ENCODE measurements around the gene P2RX1.

P2RX1 gene

DNA sequence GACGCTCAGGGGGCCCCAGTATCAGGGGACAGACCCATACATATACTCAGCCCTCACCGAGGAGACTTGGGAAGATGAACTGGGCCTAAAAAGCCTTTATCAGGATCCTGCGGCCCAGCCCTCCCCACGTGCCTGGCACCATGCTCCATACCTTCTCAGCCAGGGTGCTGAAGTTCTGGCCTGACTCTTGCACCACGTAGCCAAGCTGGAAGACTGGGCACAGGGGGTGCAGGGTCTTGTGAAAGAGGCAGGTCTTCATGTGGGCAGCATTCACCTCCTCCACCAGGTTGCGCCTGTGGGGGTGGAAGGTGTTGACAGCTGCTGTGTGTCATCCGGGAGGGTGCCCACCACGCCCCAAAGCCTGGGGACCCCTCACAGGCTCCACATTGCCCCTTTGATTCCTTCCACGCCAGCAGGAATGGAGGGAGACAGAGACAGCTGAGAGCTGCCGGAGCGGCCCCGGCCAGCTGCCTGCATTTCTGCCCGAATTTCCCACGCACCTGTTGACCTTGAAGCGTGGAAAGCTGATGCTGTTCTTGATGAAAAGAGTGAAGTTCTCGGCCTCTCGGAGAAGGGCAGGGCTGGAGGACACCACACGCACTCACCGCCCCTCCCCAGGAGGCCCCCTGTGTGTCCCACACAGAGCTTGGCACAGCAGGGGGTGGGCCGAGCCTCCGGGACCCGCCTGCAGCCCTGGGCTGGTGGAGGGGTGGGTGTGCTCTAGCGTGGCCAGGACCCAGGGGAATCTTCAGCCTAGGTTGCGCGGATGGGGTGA is 13.0 kb downstream of the P2RX1 start:
- DNase-seq = no peak

DNA sequence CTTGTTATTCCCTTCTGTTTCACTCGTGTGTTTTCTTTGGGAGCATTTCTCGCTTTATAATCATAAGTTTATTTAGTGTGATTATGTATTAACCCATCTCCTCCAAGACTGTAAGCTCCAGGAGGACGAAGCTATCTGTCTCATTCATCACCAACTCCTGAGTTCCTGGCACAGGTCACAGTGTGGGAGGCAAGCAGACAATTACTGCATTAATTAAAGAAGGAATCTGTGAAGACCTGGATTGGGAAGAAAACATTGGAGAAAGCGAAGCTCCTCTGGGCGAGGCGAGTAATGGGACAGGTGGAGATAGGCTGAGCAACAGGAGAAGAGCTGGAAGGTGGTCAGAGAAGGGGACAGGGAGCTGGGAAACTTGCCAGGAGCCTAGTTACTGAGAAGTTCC is 15.6 kb downstream of the P2RX1 start:
- DNase-seq = no peak

DNA sequence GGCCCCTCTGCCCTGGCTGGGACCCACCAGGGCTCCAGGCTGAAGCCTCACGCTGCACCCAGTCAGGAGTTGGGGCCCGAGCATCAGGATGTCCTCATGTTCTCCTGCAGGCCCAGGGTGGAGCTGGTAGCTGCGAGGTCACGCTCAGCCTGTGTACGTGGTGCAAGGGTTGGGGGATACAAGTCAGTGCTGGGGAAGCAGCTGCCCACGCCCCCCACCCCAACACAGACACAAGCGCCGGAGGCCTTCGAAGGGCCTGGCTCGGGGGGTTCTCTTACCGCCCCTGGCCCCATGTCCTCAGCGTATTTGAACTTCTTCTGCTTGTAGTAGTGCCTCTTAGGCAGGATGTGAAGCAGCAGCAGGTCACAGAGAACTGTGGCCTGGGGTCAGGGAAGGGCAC is 18.5 kb downstream of the P2RX1 start:
- DNase-seq = no peak

DNA sequence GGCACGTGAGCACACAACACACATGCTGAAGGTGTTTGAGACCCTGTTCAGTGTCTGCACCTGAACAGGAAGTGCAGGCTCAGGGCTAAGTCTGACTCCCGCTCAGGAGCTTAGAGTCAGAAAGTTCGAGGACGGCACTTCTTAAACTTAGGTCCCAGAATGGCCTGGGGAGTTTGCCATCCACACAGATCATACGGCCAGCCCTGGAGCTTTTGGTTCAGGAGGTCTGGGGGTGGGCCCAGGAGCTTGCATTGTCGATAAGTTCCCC is 19.4 kb downstream of the P2RX1 start:
- DNase-seq = no peak

DNA sequence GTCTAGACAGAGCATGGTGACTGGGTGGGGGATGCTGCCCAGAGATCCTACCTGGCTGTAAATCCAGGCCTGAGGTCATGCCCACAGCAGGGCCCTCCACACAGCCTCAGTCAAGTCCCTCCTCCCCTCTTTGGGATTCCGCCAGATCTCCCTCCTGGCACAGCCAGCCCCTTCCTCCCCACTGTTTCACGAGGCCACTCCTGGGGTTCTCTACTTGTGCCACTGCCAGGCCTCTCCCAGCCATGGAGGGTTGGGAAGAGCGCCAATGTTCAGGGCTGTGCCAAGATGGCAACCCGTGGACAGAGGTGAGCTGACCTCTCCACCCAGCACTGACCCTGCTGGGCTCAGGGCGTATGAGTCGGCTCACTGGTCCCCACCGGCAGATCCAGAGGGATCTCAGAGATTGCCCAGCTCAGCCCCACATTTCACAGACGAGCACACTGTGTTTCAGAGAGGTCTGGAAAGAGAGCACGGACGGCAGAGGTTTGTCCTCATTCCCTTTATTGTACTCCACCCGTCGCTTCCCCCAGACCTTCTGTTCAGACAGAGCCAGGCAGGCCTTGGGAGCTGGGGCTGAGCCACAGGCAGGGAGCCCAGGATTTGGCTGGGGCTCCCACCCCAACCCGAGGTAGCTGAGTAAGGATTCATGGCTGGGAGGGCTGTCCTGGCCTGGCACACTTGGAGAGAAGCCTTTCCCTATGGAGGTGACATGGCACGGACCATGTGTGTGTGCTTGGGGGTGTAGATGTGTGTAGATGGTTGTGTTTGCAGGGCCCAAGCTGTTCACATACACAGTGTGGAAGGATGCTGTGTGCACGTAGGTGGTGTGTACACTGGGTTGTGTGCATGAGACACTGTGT is 19.9 kb downstream of the P2RX1 start:
- DNase-seq = no peak

DNA sequence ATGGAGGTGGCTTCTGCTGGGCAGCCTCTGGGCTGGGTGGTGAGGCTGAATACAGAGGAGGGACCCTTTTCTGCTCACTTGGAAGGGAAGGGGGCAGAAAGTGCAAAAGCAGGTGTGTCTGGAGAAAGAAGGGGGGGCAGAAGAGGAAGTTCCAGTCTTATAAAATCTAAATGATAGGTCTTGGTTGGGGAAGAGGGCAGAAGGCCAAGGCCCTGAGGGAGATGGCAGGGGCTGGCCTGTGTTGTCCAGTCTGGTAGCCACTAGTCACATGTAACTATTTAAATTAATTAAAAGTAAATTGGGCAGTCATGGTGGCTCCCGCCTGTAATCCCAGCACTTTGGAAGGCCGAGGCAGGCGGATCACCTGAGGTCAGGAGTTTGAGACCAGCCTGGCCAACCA is 20.9 kb downstream of the P2RX1 start:
- DNase-seq = no peak

DNA sequence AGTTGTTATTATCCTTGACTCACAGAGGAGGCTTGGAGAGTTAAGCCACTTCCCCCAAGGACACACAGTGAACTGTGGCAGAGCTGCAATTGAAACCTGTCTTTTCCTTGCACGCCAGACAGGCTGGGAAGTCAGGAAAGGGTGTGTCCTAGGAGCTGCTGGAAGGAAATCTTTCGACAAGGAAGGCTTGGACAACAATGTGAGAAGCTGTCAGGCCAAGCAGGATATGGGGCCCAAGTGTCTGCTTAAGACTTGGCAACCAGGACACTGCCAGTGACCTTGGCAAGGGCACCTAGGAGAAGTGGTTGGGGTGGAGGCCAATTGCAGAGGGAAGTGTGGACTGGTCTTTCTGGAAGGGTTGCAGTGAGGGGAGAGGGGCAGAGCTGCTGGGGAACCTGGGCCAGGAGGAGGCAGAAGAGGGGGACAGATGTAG is 21.3 kb downstream of the P2RX1 start:
- no peak for DNase-seq

DNA sequence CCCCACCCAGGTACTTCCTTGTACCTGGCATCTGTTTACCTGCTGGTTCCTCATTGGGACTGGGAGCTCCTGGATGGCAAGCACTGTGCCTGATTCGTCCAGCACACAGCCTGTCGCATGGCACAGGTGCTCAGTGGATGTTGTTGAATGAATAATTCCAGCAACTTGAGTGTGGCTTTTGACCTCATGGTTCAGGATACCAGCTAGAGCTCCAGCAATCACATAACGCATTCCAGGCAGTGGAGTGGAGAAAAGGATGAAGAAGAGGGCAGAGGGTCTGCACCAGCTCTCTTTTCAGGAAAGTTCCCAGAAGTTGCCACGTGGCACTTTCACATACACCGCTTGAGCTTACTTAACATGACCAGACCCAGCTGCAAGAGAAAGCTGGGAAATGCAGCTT is 22.1 kb downstream of the P2RX1 start:
- DNase-seq = no peak

DNA sequence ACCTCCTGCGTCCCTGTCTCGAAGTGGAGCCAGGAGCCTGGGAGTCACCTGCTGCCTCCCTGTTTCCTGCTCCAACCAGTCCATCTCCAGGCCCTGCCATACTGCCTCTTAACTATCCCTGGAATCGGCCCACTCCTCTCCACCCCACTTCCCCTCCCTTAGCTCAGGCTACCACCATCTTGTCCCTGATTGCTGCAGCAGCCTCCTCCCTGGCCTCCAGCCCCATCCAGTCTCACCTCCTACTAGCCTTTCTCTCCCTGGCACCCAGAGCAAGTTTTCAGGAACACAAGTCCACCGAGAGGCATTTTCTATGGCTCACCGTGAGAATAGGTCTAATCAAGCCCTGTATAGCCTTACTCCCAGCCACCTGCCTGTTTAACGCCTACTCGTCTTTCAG is 22.5 kb downstream of the P2RX1 start:
- DNase-seq = no peak

DNA sequence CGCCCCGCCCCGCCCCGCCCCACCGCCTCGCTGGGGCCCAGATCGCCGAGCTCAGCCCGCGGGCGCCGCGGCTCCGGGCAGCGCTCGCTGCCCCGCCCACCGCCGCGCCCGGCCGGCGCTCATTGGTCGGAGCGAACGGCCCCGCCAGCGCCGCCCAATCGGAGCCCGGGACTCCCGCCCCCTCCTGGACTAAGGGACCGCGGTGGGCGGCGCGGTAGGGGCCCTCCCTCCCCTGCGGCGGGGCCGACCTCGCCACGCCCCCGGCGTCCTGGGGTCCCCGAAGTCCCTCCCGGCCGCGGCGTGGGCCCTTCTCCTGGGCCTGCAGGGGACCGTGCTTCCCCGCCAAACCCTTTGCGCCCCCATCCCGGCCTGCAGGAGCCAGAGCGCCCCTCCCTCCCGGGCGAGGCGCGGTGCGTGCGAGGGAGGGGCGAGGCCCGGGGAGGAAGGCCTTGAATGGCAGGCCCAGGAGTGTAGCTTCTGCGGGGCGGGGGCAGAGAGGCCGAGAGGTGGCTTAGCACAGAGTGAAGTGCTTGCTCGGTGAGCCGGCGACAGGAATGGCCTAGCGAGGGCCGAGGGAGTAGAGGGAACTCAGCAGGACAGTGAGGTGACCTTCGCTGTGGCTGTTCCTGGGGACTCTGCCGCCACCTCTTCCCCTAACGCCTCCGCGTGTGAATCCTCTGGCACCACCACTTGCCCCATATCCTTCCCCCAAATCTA is 23.1 kb downstream of the P2RX1 start, which contains the start of gene CAMKK1:
Gene CAMKK1, minus strand, starts transcription at position 51 of the 717 bp plus-strand sequence. CDS start 7,366 bp downstream, outside the sequence.
- peak; percentile 99 for DNase-seq

DNA sequence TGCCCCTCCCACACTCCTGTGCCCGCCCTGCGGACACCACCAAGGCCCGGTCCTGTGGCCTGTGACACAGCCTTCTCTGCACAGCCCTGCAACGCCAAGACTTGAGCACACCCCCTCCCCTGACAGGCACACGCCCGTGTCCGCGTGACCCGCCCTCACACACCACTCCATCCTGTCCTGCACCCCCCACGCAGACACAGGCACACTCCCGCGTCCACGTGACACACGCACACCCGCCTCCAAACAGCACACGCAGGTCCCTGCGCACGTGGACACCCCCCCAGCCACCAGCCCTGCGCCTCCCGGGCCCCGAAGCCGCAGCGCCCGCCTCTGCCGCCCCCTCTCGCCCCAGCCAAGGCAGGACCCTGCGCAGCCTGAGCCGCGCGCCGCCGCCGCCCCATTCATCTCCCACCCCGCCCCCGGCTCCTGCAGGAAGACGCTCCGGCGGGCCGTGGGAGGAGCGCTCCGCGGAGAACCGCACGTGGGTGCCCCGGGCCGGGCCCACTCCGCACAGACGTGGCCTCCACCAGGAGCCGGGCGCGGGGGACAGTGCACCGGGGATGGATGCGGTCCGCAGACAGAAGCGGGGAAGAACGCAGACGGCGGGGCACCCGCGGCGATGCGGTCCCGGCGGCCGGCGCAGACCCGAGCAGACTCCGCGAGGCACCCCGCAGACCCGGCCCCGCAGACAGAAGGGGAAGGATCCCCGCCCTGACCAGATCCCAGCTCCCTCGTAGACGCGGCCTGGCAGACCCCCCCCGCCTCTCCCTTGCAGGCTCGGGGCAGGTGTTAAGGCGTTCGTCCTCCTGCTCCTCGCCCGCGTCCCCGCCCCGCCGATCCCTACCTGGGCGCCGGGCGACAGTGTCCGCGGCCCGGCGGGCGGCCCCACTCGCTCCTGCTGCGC is 23.9 kb downstream of the P2RX1 start:
- no peak for DNase-seq

DNA sequence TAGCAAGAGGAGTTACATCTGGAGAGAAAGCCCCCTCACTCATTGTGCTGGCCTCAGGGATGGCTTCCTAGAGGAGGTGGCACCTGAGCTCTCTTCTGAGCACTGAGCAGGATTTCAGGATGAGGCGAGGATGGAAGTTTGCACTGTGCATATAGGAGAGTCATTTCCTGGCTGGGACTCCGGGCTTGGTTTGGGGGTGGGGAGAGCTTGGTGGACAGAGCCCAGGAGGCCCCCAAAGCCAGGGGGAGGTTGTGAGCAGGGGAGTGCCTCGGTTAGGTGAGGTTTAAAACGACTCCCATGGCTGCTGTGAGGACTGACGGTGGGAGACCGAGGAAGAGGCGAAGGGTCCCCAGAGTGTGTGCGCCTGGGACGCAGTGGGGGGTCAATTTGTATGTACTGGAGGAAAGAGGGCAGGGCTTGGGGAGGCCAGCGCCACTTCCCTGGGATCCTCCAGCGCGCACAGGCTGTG is 24.6 kb downstream of the P2RX1 start:
- peak; percentile 69 for DNase-seq

DNA sequence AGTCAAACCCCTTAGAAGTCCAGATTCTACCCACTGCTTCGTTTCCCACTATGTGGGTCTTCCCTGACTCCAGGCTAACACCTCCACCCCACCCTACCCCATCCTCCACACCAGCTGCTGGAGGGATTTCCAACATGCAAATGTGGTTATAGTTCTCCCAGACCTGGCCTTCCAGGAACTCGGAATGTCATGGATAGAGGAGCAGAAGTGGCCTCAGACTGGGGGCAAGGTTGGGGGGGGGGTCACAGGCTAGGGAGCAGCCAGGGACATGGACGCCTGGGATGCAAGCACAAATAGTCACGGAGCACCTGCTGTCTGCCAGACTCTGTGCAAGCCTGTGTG is 25.4 kb downstream of the P2RX1 start:
- DNase-seq = no peak

DNA sequence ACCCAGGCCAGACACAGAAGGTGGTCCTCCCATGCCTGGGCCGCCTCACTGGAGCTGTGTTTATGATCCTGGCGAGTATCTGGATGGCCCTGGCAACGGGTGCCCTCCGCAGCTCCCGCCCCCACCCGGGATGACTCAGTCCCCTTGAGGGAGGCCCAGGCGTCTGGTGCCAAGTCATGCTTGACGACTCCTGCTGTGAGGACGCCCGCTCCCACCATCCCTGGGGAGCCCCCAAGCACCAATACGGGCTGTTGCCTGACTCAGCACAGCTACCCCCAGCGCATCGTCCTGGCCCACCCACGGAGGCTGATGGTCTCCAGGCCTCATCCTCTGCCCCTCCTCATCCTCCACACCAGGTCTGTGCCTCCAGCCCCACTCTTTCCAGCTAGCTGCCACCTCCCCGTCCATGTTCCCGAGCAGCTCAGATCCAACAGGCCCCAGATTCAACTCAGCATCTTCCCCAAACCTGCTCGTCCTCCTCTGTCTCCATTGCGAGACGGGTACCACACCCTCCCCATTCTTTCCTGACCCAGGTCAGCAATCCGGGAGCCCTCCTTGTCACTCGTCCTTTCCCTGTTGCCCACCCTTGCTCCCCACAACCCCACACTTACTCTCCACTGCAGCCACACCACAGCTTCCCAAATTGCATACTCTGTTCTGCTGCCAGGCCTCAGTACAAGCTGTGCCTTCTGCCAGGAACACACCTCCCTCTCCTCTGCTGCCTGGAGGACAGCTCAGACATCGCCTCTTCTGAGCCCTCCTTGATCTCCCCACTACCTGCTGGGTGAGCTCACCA is 26.0 kb downstream of the P2RX1 start:
- DNase-seq = peak; percentile 89

DNA sequence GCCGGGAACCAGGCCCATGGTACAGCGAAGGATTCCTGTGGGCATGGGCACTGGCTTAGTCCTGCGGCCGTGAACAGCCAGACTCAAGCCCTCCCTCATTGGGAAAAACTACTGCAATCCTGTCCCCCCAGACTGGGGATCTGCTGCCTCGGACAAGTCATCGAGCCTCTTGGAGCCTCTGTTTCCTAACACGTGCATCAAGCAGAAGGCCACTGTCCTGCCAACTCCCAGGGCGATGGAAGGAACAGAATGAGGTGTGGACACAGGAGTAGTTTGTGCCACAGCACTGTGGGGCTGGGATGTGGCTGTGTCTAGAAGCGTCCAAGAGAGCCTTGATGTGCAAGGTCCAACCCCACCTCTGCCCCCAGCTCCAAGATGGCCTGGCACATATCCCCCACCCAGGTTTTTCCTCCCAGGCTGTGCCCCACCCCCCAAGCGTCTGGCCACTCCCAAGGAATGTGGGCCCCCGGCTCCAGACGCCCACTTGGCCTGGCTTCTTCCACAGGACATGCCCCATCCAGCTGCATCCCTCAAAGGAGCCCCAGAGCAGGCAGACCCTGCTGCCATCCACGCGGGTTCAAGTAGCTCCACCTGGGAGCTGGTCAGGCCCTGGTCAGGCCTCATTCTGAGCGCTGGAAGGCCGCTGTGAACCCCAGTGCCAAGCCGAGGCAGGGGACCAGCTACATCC is 26.8 kb downstream of the P2RX1 start:
- no peak for DNase-seq

DNA sequence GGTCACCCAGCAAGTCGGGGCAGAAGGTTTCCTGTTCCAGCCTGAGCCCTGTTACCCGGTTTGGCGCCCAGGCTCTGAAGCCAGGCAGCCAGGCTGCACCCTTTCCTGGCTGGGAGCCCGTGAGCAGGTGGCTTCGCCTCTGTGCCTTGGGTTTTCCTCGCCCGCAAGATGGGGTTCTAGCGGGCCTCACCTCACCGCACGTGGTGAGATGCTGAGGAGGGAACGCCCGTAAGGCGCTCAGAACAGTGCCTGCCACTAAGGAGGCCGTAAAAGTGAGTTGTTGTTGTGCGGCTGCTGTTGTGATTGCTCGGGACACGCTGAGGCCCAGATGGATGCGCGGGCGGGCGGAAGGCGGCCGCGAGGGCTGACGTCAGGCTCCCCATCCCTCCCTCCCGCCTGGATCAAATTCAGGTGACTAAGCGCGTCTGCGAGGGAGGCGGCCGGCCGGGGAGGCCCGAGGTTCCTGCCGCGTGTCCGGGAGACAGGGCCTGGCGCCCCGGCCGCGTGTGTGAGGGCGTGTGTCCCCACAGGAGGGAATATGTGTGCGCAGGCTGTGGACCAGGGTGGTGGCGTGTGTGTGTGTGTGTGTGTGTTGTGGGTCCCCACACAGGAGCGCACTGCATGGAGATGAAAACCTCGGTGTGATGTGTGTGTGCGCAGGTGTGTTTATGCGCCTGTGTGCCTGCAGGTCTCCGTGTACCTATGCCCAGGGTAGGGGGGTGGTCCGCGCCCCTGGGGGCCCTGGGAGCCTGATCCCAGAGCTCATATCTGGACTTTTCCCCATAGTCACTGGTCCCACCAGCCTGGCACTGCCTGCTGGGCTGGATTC is 27.7 kb downstream of the P2RX1 start:
- peak; percentile 87 for DNase-seq

DNA sequence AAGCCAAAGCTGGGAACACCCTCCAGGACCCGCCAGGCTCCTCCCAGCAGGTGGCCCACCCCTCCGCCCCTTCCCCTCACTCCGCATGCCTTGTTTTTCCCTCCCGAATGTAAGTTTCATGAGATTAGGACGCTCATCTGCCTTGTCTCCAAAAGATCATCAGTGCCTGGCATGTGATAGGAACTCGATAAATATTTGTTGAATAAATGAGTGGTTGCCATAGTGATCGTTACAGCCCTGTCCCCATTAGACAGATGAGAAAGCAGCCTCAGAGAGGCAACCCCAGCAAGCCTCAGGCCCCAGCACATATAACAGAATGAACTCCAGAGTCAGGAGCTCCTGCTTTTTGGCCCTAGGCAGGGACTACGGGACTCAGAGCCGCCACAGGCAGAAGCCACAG is 28.5 kb downstream of the P2RX1 start:
- DNase-seq = no peak

DNA sequence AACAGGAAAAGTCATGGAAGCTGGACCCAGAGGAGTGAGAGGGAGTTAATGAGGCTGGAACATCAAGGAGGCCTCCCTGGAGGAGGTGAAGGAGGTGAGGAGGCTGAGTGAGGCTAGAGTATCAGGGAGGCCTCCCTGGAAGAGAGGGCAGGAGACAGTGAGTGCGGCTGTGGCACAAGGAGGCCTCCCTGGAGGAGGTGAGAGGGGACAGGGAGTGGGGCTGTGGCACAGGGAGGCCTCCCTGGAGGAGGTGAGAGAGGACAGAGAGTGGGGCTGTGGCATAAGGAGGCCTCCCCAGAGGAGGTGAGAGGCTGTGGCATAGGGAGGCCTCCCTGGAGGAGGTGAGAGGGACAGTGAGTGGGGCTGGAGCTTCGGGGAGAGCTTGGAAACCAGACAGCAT is 28.9 kb downstream of the P2RX1 start:
- DNase-seq = no peak

DNA sequence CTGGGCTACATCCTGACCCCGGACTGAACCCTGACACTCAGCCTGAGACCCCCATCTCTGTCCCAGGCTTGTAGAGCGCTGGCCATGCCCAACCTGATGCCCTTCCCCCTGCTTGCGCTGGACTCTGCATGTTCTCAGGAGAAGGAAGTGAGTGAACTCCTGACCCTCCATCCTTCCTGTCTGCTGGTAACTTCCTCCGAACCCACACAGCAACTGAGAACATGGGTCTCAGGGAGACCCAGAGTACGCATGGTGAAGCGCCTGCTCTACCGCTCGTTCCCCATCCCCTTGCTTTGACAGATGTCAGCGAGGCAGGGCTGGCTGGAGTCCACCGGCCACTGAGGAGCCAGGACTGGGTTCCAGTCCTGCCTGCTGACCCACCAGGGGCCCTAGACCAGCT is 29.5 kb downstream of the P2RX1 start:
- no peak for DNase-seq

DNA sequence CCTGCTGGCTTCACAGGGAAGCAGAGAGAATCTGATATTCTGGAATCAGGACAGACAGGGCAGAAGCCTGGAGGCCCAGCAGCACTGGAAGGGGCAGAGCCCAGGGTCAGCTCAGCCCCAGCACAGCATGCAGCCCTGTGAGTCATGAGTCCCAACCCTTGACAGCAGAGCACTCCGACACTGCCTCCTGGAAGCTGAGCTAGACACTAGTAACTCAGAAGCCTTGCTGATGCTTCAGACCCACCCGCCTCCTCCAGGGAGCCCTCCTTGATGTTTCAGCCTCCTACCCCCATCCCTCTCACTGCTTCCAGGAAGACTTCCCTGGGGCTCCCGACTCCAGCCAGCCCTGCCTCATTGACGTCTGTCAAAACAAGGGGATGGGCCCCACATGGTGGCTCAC is 30.3 kb downstream of the P2RX1 start:
- DNase-seq = no peak
